H9 (cell line): Measurements from ENCODE around the gene PCYT2. TPM values are rescaled to one million over a fixed set of nuclear protein-coding genes. Genes with fewer than 3 reads are reported as not detected.

Experiments used
- DNase-seq: peaks from one replicate; pipeline ENCODE4 v3.0.0-alpha.2; 2017
- H2AFZ ChIP-seq: one replicate; pipeline ENCODE4 v1.6.1; 2013; ENCODE audit warnings: mild to moderate bottlenecking, low read length, control low read depth, moderate library complexity
- H2AK5ac ChIP-seq: 2 replicates; pipeline ENCODE4 v1.6.1; 2013; ENCODE audit warnings: low read length, control low read depth, mixed read lengths; ENCODE audit not compliant: insufficient read length
- H2BK120ac ChIP-seq: one replicate; pipeline ENCODE4 v1.6.1; 2013; ENCODE audit warnings: low read depth, mild to moderate bottlenecking, low read length, control low read depth, inconsistent platforms; ENCODE audit not compliant: poor library complexity, severe bottlenecking
- H2BK12ac ChIP-seq: 2 replicates; pipeline ENCODE4 v1.6.1; 2013; ENCODE audit warnings: low read length, control low read depth, mixed read lengths, low read depth; ENCODE audit not compliant: insufficient read length
- H2BK15ac ChIP-seq: 2 replicates; pipeline ENCODE4 v1.6.1; 2013; ENCODE audit warnings: low read depth, low read length, control low read depth
- H2BK20ac ChIP-seq: one replicate; pipeline ENCODE4 v1.6.1; 2013; ENCODE audit warnings: low read depth, mild to moderate bottlenecking, low read length, control low read depth, inconsistent platforms; ENCODE audit not compliant: poor library complexity, severe bottlenecking
- H2BK5ac ChIP-seq: 2 replicates; pipeline ENCODE4 v1.6.1; 2013; ENCODE audit warnings: low read length, control low read depth, mixed read lengths; ENCODE audit not compliant: insufficient read length
- H3K14ac ChIP-seq: 2 replicates; pipeline ENCODE4 v1.6.1; 2013; ENCODE audit warnings: low read length, control low read depth; ENCODE audit not compliant: insufficient read depth
- H3K18ac ChIP-seq: 2 replicates; pipeline ENCODE4 v1.6.1; 2013; ENCODE audit warnings: low read depth, mild to moderate bottlenecking, mixed read lengths, low read length, control low read depth; ENCODE audit not compliant: insufficient read length
- H3K23ac ChIP-seq: 2 replicates; pipeline ENCODE4 v1.6.1; 2013; ENCODE audit warnings: low read length, control low read depth, mixed read lengths, low read depth; ENCODE audit not compliant: insufficient read length
- H3K23me2 ChIP-seq: 2 replicates; pipeline ENCODE4 v1.6.1; 2013; ENCODE audit warnings: low read depth, mild to moderate bottlenecking, mixed read lengths, low read length, control low read depth; ENCODE audit not compliant: insufficient read length, poor library complexity, severe bottlenecking
- H3K27ac ChIP-seq: 2 replicates; pipeline ENCODE4 v1.5.1; 2013; ENCODE audit warnings: low read length, control low read depth, mixed read lengths, low read depth; ENCODE audit not compliant: insufficient read length
- H3K27me3 ChIP-seq: 2 replicates; pipeline ENCODE4 v1.6.1; 2013; ENCODE audit warnings: low read length, control low read depth, inconsistent platforms; ENCODE audit not compliant: insufficient read depth
- H3K4ac ChIP-seq: 2 replicates; pipeline ENCODE4 v1.6.1; 2013; ENCODE audit warnings: low read depth, mild to moderate bottlenecking, control low read depth, inconsistent platforms, low read length, moderate library complexity
- H3K4me1 ChIP-seq: 2 replicates; pipeline ENCODE4 v1.6.1; 2013; ENCODE audit warnings: low read length, control low read depth, inconsistent platforms; ENCODE audit not compliant: insufficient read depth
- H3K4me2 ChIP-seq: 2 replicates; pipeline ENCODE4 v1.6.1; 2013; ENCODE audit warnings: low read length, control low read depth, mixed read lengths; ENCODE audit not compliant: insufficient read length, insufficient read depth
- H3K56ac ChIP-seq: 2 replicates; pipeline ENCODE4 v1.6.1; 2013; ENCODE audit warnings: low read depth, mild to moderate bottlenecking, mixed read lengths, low read length, control low read depth; ENCODE audit not compliant: insufficient read length
- H3K79me1 ChIP-seq: 2 replicates; pipeline ENCODE4 v1.6.1; 2013; ENCODE audit warnings: low read depth, mild to moderate bottlenecking, moderate library complexity, low read length, control low read depth, inconsistent platforms; ENCODE audit not compliant: insufficient read depth, poor library complexity, severe bottlenecking
- H3K79me2 ChIP-seq: 2 replicates; pipeline ENCODE4 v1.6.1; 2013; ENCODE audit warnings: low read length, control low read depth, inconsistent platforms; ENCODE audit not compliant: insufficient read depth
- H3K9ac ChIP-seq: 2 replicates; pipeline ENCODE4 v1.6.1; 2013; ENCODE audit warnings: low read length, control low read depth, mixed read lengths; ENCODE audit not compliant: insufficient read length; ENCODE audit errors: extremely low read depth
- H3K9me3 ChIP-seq: one replicate; pipeline ENCODE4 v1.6.1; 2013; ENCODE audit warnings: low read depth, low read length, inconsistent platforms; ENCODE audit not compliant: control insufficient read depth
- H3T11ph ChIP-seq: one replicate; pipeline ENCODE4 v1.6.1; 2013; ENCODE audit warnings: mild to moderate bottlenecking, low read length, control low read depth, inconsistent platforms
- H4K20me1 ChIP-seq: one replicate; pipeline ENCODE4 v1.6.1; 2013; ENCODE audit not compliant: control insufficient read depth, insufficient read length, insufficient read depth
- H4K5ac ChIP-seq: 2 replicates; pipeline ENCODE4 v1.6.1; 2013; ENCODE audit warnings: low read depth, mild to moderate bottlenecking, mixed read lengths, low read length, control low read depth; ENCODE audit not compliant: insufficient read length
- H4K8ac ChIP-seq: replicated peaks from 2 replicates; pipeline ENCODE4 v1.6.1; 2013; ENCODE audit warnings: low read length, control low read depth, mixed read lengths, low read depth; ENCODE audit not compliant: insufficient read length
- H4K91ac ChIP-seq: 2 replicates; pipeline ENCODE4 v1.6.1; 2013; ENCODE audit warnings: low read depth, mild to moderate bottlenecking, moderate library complexity, mixed read lengths, low read length, control low read depth; ENCODE audit not compliant: insufficient read length
- H3K27ac Mint-ChIP-seq, 3 experiments: 2 replicates in 2 of 3; 3 replicates in 1 of 3; pipeline ENCODE4 v1.8.0; 2020 to 2021; ENCODE audit warnings: mixed read lengths in 3 of 3, mild to moderate bottlenecking in 1 of 3, moderate library complexity in 1 of 3
- H3K27me3 Mint-ChIP-seq: 2 replicates; pipeline ENCODE4 v1.8.0; 2021; ENCODE audit warnings: low read depth, mild to moderate bottlenecking, moderate library complexity, mixed read lengths
- H3K36me3 Mint-ChIP-seq, 3 experiments: 2 replicates in 2 of 3; 3 replicates in 1 of 3; pipeline ENCODE4 v1.8.0; 2020 to 2021; ENCODE audit warnings: low read depth in 3 of 3, mixed read lengths in 3 of 3; ENCODE audit not compliant: insufficient read depth in 1 of 3
- H3K4me1 Mint-ChIP-seq, 2 experiments: 2 replicates each; pipeline ENCODE4 v1.8.0; 2020; ENCODE audit warnings: mixed read lengths in 2 of 2
- H3K4me3 Mint-ChIP-seq, 2 experiments: 2 replicates in 1 of 2; 3 replicates in 1 of 2; pipeline ENCODE4 v1.8.0; 2020 to 2021; ENCODE audit warnings: mild to moderate bottlenecking in 2 of 2, mixed read lengths in 2 of 2, moderate library complexity in 1 of 2
- H3K9me3 Mint-ChIP-seq, 2 experiments: 2 replicates in 1 of 2; 3 replicates in 1 of 2; pipeline ENCODE4 v1.8.0; 2020; ENCODE audit warnings: mild to moderate bottlenecking in 2 of 2, mixed read lengths in 2 of 2, moderate library complexity in 1 of 2
- WGBS: extraction: QIAGEN DNeasy Blood & Tissue Kit; methylation state at CpG from one replicate; pipeline ENCODE4 v1.1.7; 2013; ENCODE audit warnings: missing lambda C conversion rate, low lambda C conversion rate, mixed read lengths; ENCODE audit not compliant: insufficient read length; ENCODE audit errors: extremely low coverage; 5-methylcytosine and 5-hydroxymethylcytosine counted together
- total RNA-seq: library from RNA; stranded (reverse); gene quantifications from 2 replicates; pipeline ENCODE4 v1.2.1, GENCODE V29; 2021
- TF ChIP-seq, protein P1 (sequence below): fragments of 200-600 bp; sonication (generic); conservative IDR thresholded peaks from 3 replicates; pipeline ENCODE4 v1.8.0; 2021; ENCODE audit warnings: antibody characterized with exemption, mild to moderate bottlenecking

Gene PCYT2
- total RNA-seq, 1 experiment from 2014 or later, result 24.5 TPM

DNA sequence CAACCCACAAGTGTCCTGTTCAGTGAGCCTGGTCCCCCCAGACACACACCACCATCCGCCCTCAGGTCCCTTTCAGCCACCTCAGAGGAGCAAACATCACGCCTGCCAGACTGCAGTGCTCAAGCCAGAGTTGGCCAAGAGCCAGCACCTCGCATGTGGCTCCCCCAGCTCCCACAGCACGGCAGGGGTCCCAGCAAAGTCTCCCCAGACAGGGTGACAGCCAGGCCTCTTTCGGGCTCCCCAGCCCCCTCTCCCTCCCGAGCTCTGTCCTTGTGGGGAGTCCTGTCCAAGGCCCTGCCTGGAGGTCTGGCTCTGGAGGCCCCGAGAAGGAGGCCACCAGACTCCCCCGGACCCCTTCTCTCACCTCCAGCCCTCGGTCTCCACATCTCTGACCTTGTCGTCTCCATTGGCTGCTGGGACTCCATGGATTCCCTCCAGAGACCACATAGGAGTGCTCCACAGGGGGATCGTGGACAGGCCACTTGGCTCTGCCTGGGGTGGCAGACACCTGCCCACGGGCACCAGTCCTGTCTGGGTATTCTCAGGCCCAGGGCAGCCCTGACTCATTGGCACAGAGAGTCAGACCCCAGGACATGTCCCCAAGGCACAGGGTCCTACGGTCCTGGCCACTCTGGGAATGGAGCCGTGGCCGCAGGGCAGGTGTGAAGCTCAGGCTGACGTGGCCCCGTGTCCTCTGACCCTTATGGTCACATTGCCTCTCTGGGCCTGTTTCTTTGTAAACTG is 37.6 kb upstream of the PCYT2 start:
- no peak overlapping the region for H3T11ph ChIP-seq
- no peak overlapping the region for H2BK12ac ChIP-seq
- no peak overlapping the region for H4K8ac ChIP-seq
- peaks cover 5 to 14% of the 10 kb centered on the region in 2 experiments for H3K4me1 Mint-ChIP-seq
- no peak overlapping the region for H3K27ac ChIP-seq
- peaks cover 63% of the 10 kb centered on the region for H3K27me3 Mint-ChIP-seq
- H2BK20ac ChIP-seq, result no peak overlapping the region
- DNase-seq, result no peak
- H3K79me1 ChIP-seq, result no peaks in the 10 kb centered on the region
- H2BK5ac ChIP-seq, result no peak overlapping the region
- H2BK120ac ChIP-seq, result no peak overlapping the region
- no peak overlapping the region for H4K5ac ChIP-seq
- no peak overlapping the region for H2AFZ ChIP-seq
- no peaks in the 10 kb centered on the region; the same call in 1 of the 2 replicates for H3K4me1 ChIP-seq
- TF ChIP-seq, protein P1, sequence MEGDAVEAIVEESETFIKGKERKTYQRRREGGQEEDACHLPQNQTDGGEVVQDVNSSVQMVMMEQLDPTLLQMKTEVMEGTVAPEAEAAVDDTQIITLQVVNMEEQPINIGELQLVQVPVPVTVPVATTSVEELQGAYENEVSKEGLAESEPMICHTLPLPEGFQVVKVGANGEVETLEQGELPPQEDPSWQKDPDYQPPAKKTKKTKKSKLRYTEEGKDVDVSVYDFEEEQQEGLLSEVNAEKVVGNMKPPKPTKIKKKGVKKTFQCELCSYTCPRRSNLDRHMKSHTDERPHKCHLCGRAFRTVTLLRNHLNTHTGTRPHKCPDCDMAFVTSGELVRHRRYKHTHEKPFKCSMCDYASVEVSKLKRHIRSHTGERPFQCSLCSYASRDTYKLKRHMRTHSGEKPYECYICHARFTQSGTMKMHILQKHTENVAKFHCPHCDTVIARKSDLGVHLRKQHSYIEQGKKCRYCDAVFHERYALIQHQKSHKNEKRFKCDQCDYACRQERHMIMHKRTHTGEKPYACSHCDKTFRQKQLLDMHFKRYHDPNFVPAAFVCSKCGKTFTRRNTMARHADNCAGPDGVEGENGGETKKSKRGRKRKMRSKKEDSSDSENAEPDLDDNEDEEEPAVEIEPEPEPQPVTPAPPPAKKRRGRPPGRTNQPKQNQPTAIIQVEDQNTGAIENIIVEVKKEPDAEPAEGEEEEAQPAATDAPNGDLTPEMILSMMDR, result no peak
- no peak overlapping the region for H2BK15ac ChIP-seq
- H3K27ac Mint-ChIP-seq, result no peak overlapping the region; a peak in 2 of 7 replicates
- no CpG with 5 or more reads among the region's 17 CpGs for WGBS
- H3K9ac ChIP-seq, result no peak overlapping the region
- H3K79me2 ChIP-seq, result no peaks in the 10 kb centered on the region
- H3K18ac ChIP-seq, result no peak overlapping the region
- no peak overlapping the region for H3K4ac ChIP-seq
- no peak overlapping the region for H3K4me2 ChIP-seq
- H3K4me3 Mint-ChIP-seq, result no peak overlapping the region
- H2AK5ac ChIP-seq, result no peak overlapping the region
- no peak overlapping the region for H3K56ac ChIP-seq
- H3K9me3 Mint-ChIP-seq, result no peaks in the 10 kb centered on the region
- no peak overlapping the region for H3K23ac ChIP-seq
- H4K91ac ChIP-seq, result no peak overlapping the region
- H3K27me3 ChIP-seq, result no peaks in the 10 kb centered on the region
- no peaks in the 10 kb centered on the region for H3K36me3 Mint-ChIP-seq
- H4K20me1 ChIP-seq, result no peaks in the 10 kb centered on the region
- H3K9me3 ChIP-seq, result no peaks in the 10 kb centered on the region
- no peaks in the 10 kb centered on the region for H3K23me2 ChIP-seq
- no peak overlapping the region for H3K14ac ChIP-seq
